ENCODE results near the gene OGDH. TPM values are rescaled to one million over a fixed set of nuclear protein-coding genes. Genes with fewer than 3 reads are reported as not detected.

Gene OGDH
- total and polyA plus RNA-seq, 2 of the 13 experiments (the other 11 are each of a cell fraction or from before 2014, with no cell fraction given) = 17.4 to 25.4 TPM

- TF ChIP-seq KDM2A (CRISPR knock-in tag; IDR thresholded peaks at IDR 0.05; ENCODE audit: borderline replicate concordance, low read depth) (peak; percentile 86), MAZ (IDR thresholded peaks at IDR 0.05; ENCODE audit: borderline replicate concordance, low read depth, low read length) (peak; percentile 40; the same call in 1 of the 2 replicates), MAZ (CRISPR knock-in tag; IDR thresholded peaks at IDR 0.05; ENCODE audit: low read depth) (peak; percentile 73), NCOA5 (CRISPR knock-in tag; IDR thresholded peaks at IDR 0.05) (no peak), U2AF1 (optimal IDR thresholded peaks at IDR 0.05; ENCODE audit: low read depth, low read length) (no peak), NRL (CRISPR knock-in tag; IDR thresholded peaks at IDR 0.05; ENCODE audit: borderline replicate concordance) (peak; percentile 89; the same call in 1 of the 2 replicates), RFXAP (CRISPR knock-in tag; IDR thresholded peaks at IDR 0.05; ENCODE audit: borderline replicate concordance) (peak; percentile 44; the same call in 1 of the 2 replicates), NCOA1 (CRISPR knock-in tag; IDR thresholded peaks at IDR 0.05) (peak; percentile 82), KLF6 (CRISPR knock-in tag; IDR thresholded peaks at IDR 0.05) (0 out of 2 replicates have a peak, but pooled peaks have one; percentile 33), FUBP1 (CRISPR knock-in tag; IDR thresholded peaks at IDR 0.05; ENCODE audit: borderline replicate concordance) (no peak), SIN3A (IDR thresholded peaks at IDR 0.05; ENCODE audit: borderline replicate concordance, low read depth, low read length) (no peak), NFKB2 (CRISPR knock-in tag; IDR thresholded peaks at IDR 0.05; ENCODE audit: borderline replicate concordance) (peak; percentile 67; the same call in 1 of the 2 replicates), DNMT3B (CRISPR knock-in tag; conservative IDR thresholded peaks at IDR 0.05) (0 out of 2 replicates have a peak, but pooled peaks have one; percentile 30), ZNF574 (CRISPR knock-in tag; IDR thresholded peaks at IDR 0.05) (peak; percentile 75), XBP1 (CRISPR knock-in tag; IDR thresholded peaks at IDR 0.05) (0 out of 2 replicates have a peak, but pooled peaks have one; percentile 38), RBFOX2 (IDR thresholded peaks at IDR 0.05; ENCODE audit: low read depth, low read length) (peak; percentile 96), KDM5A (IDR thresholded peaks at IDR 0.05; ENCODE audit: borderline replicate concordance, low read length) (peak; percentile 57; the same call in 1 of the 2 replicates), CREM (IDR thresholded peaks at IDR 0.05) (peak; percentile 47; the same call in 1 of the 2 replicates), CREM (CRISPR knock-in tag; IDR thresholded peaks at IDR 0.05) (no peak), REL (CRISPR knock-in tag; conservative IDR thresholded peaks at IDR 0.05) (peak; percentile 54; the same call in 1 of the 2 replicates), ETV5 (CRISPR knock-in tag; IDR thresholded peaks at IDR 0.05; ENCODE audit: borderline replicate concordance) (no peak), RBM39 (IDR thresholded peaks at IDR 0.05; ENCODE audit: low read depth, low read length, poor library complexity, severe bottlenecking) (peak; percentile 34)
- TF ChIP-seq, protein P1, sequence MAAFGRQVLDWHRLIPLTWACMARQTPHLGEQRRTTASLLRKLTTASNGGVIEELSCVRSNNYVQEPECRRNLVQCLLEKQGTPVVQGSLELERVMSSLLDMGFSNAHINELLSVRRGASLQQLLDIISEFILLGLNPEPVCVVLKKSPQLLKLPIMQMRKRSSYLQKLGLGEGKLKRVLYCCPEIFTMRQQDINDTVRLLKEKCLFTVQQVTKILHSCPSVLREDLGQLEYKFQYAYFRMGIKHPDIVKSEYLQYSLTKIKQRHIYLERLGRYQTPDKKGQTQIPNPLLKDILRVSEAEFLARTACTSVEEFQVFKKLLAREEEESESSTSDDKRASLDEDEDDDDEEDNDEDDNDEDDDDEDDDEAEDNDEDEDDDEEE (CRISPR knock-in tag; IDR thresholded peaks at IDR 0.05) = no peak
- TF ChIP-seq, protein P2, sequence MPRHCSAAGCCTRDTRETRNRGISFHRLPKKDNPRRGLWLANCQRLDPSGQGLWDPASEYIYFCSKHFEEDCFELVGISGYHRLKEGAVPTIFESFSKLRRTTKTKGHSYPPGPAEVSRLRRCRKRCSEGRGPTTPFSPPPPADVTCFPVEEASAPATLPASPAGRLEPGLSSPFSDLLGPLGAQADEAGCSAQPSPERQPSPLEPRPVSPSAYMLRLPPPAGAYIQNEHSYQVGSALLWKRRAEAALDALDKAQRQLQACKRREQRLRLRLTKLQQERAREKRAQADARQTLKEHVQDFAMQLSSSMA (CRISPR knock-in tag; IDR thresholded peaks at IDR 0.05) = peak; percentile 88
These were observed 24.4 kb upstream of the OGDH start, which contains the start of gene TMED4 (continued) for GRCh38 chr7:44581879-44582603.
